Esophagus squamous epithelium (tissue), 5 donors: Measurements from ENCODE around the gene VAV2. TPM values are rescaled to one million over a fixed set of nuclear protein-coding genes. Genes with fewer than 3 reads are reported as not detected.

Experiments
- DNase-seq: peaks from one replicate; lab custom pipeline; 2025; lab: John Stamatoyannopoulos, UW
- H3K27ac ChIP-seq, 4 donors: fragments of 200-600 bp; sonication (generic); one replicate each; pipeline ENCODE4 v1.5.1; 2016 to 2019; ENCODE audit warnings: mild to moderate bottlenecking in 1 of 4
- H3K27me3 ChIP-seq, 4 donors: fragments of 200-600 bp; sonication (generic); 1 replicate in 3 of 4; 2 replicates in 1 of 4; pipeline versions ENCODE4 v1.5.1 to v1.6.0; 2017 to 2021; ENCODE audit warnings: antibody characterized with exemption in 1 of 4
- H3K36me3 ChIP-seq, 3 donors: fragments of 200-600 bp; sonication (generic); one replicate each; pipeline ENCODE4 v1.5.1; 2016 to 2019
- H3K4me1 ChIP-seq, 3 donors: fragments of 200-600 bp; sonication (generic); one replicate each; pipeline ENCODE4 v1.5.1; 2017 to 2019
- H3K4me3 ChIP-seq, 4 donors: fragments of 200-600 bp; sonication (generic); 1 replicate in 3 of 4; 2 replicates in 1 of 4; pipeline ENCODE4 v1.5.1; 2016 to 2019; ENCODE audit warnings: mild to moderate bottlenecking in 2 of 4, moderate library complexity in 1 of 4
- H3K9me3 ChIP-seq, 3 donors: fragments of 200-600 bp; sonication (generic); one replicate each; pipeline ENCODE4 v1.5.1; 2016 to 2019
- POLR2A ChIP-seq, 4 donors: fragments of 450-650 bp; IDR thresholded peaks; one replicate each; pipeline ENCODE4 v1.6.1; 2017; ENCODE audit warnings: antibody characterized with exemption in 4 of 4, mild to moderate bottlenecking in 4 of 4, moderate library complexity in 3 of 4
- WGBS, 2 donors: methylation state at CpG; one replicate each; pipeline ENCODE4 v1.1.5; 2018; 5-methylcytosine and 5-hydroxymethylcytosine counted together
- intact Hi-C: fragments of 100-400 bp; cut with DNase I; formaldehyde crosslinking; loops from one replicate; pipeline ENCODE4 v1.15.0; 2022
- total RNA-seq, 4 donors: library from RNA; depleted of rRNA; stranded (reverse); fragments of >200 nt; gene quantifications; one replicate each; pipeline ENCODE4 v1.1.0, GENCODE V29; 2016
- TF ChIP-seq, protein P1 (sequence below), 6 experiments: fragments of 450-650 bp in 4 of 6; fragments of 200-600 bp in 2 of 6; sonication (generic) in 2 of 6; IDR thresholded peaks; one replicate each; pipeline ENCODE4 v1.5.1; 2016 to 2019; ENCODE audit warnings: antibody characterized with exemption in 6 of 6, mild to moderate bottlenecking in 4 of 6, moderate library complexity in 4 of 6
- donor health status: DM: yes; HTN: yes; CAD: no.

VAV2 gene
- total RNA-seq, 4 donors from 2014 or later = 3.8 to 7.6 (median 5.7) TPM

DNA sequence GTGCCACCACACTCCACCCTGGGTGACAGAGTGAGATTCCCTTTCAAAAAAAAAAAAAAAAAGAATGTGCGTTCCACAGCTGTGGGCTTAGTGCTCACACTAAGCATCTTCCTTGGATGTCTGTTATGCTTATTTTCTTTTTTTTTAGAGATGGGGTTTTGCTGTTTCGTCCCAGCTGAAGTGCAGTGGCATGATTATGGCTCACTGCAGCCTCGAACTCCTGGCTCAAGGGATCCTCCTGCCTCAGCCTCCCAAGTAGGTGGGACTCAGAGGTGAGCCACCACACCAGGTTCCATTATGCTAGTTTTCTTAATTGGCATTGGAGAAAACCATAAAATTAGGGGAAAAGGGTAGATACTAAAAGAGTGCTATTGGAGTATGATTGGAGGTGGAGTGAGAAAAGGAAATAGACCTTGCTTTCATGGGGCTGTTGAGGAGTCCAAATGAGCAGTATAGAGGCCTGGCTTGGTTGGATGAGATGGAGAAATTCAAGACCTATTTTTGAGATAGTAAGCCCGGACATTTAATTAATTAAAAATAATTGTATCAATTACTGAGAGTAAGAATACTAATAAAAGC is 32.2 kb upstream of the VAV2 start:
- Histone ChIP-seq H3K4me3 (peak overlapping the region in 3 of 4 donors; percentile 63 to 92 (median 89)), H3K4me1 (peaks cover 6 to 21% (median 11%) of the 10 kb centered on the region in 3 donors), H3K27ac (peak overlapping the region in 3 of 4 donors; percentile 51 to 84 (median 52)), H3K9me3 (no peaks in the 10 kb centered on the region), H3K27me3 (no peaks in the 10 kb centered on the region), H3K36me3 (peaks cover 0 to 22% (median 0%) of the 10 kb centered on the region in 3 donors)
- no peak for TF ChIP-seq POLR2A (IDR thresholded peaks at IDR 0.05)
- TF ChIP-seq, protein P1, sequence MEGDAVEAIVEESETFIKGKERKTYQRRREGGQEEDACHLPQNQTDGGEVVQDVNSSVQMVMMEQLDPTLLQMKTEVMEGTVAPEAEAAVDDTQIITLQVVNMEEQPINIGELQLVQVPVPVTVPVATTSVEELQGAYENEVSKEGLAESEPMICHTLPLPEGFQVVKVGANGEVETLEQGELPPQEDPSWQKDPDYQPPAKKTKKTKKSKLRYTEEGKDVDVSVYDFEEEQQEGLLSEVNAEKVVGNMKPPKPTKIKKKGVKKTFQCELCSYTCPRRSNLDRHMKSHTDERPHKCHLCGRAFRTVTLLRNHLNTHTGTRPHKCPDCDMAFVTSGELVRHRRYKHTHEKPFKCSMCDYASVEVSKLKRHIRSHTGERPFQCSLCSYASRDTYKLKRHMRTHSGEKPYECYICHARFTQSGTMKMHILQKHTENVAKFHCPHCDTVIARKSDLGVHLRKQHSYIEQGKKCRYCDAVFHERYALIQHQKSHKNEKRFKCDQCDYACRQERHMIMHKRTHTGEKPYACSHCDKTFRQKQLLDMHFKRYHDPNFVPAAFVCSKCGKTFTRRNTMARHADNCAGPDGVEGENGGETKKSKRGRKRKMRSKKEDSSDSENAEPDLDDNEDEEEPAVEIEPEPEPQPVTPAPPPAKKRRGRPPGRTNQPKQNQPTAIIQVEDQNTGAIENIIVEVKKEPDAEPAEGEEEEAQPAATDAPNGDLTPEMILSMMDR (IDR thresholded peaks at IDR 0.05) = no peak
- no peak for DNase-seq
- intact Hi-C loops = no loop called here
- WGBS, 2 donors = 56 to 70% methylated on average over 3 to 4 of the region's 4 CpGs

DNA sequence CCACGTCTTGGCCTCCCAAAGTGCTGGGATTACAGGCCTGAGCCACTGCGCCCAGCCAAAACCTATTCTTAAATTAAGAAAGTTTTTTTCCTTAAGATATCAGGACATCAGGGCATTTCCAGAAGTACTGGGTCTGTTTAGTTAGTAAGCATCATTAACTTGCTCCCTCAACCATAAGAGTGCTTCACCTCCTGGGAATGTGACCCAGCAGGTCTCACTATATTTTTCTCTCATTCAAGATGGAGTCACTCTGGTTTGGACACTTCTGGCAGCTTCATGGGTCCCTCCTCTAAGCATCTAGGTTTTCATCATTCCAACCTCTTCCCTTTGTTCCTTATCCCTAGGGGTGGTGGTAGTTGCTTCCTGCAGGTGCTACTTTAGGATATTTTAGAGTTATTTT is 22.8 kb upstream of the VAV2 start:
- intact Hi-C loops = no loop called here
- no peak for TF ChIP-seq POLR2A (IDR thresholded peaks at IDR 0.05)
- TF ChIP-seq, protein P1 (IDR thresholded peaks at IDR 0.05) = no peak
- H3K9me3 ChIP-seq = no peaks in the 10 kb centered on the region
- H3K27ac ChIP-seq = no peak overlapping the region
- no peaks in the 10 kb centered on the region for H3K36me3 ChIP-seq
- 85 to 90% methylated on average over 2 of the region's 2 CpGs for WGBS, 2 donors
- no peak for DNase-seq
- no peaks in the 10 kb centered on the region for H3K27me3 ChIP-seq
- H3K4me1 ChIP-seq = no peaks in the 10 kb centered on the region
- no peak overlapping the region for H3K4me3 ChIP-seq

DNA sequence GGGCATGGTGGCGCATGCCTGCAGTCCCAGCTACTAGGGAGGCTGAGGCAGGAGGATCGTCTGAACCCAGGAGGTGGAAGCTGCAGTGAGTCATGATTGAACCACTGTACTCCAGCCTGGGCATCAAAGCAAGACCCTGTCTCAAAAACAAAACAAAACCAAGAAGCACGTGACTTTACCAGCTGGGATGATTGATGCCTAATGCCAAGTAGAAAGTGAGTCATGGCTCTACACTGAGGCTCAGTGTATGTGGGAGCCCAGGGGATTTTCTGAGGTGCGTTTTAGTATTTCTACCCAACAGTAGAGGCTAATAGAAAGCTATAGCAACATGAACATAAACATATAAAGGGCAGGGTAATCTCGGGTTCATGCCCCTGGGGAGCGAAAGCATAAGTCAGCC is 19.3 kb upstream of the VAV2 start:
- Histone ChIP-seq H3K9me3 (no peaks in the 10 kb centered on the region), H3K4me1 (no peaks in the 10 kb centered on the region), H3K27ac (no peak overlapping the region), H3K36me3 (no peaks in the 10 kb centered on the region), H3K4me3 (no peak overlapping the region), H3K27me3 (peaks cover 0 to 22% (median 0%) of the 10 kb centered on the region in 4 donors)
- 62 to 77% methylated on average over 6 of the region's 6 CpGs for WGBS, 2 donors
- intact Hi-C loops = no loop called here
- no peak for DNase-seq
- no peak for TF ChIP-seq POLR2A (IDR thresholded peaks at IDR 0.05)
- TF ChIP-seq, protein P1 (IDR thresholded peaks at IDR 0.05) = no peak

DNA sequence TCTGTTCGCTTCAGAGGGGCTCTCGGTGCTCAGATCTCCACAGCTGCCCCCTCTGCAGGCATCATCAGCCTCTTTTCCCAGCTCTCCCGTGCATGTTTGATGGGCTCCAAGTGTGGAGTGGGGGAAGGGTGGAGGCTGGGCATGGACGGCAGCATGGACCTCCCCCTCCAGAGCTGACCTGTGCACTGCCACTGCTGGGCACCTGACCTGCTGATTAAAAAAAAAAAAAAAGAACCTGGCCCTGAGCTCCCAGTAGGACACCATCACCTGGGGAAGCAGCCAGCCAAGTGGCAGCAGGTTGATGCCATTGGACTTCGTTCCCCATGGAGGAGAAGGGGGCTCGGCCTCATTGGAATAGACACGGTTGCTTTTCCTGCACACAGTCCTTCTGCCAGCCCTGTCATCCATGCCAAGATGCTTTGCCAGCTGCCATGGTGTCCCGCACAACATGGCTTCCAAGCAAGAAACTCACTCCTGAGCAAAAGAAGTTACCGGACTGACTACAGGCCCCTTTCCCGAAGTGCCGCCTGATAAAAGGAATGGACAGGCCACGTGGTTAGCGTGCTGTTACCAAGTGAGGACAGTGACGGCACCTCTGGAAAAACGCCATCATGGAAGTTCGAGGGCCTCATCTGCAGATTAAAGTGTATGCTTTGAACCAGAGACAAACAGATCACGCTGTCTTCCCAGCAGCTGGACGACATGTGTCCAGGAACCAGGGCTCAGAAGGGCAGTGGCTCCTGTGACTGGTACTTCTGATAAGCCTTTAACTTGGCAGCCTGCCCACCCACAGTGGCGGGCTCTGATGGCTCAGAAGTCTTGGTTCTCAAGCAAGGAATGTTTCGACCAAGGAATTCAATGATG is 18.4 kb upstream of the VAV2 start:
- Histone ChIP-seq H3K36me3 (no peaks in the 10 kb centered on the region), H3K27ac (no peak overlapping the region), H3K9me3 (no peaks in the 10 kb centered on the region), H3K4me1 (no peaks in the 10 kb centered on the region), H3K4me3 (no peak overlapping the region), H3K27me3 (peaks cover 0 to 22% (median 0%) of the 10 kb centered on the region in 4 donors)
- TF ChIP-seq, protein P1 (IDR thresholded peaks at IDR 0.05) = no peak
- TF ChIP-seq POLR2A (IDR thresholded peaks at IDR 0.05) = no peak
- intact Hi-C loops = no loop called here
- 72 to 81% methylated on average over 5 to 13 of the region's 20 CpGs for WGBS, 2 donors
- DNase-seq = no peak

DNA sequence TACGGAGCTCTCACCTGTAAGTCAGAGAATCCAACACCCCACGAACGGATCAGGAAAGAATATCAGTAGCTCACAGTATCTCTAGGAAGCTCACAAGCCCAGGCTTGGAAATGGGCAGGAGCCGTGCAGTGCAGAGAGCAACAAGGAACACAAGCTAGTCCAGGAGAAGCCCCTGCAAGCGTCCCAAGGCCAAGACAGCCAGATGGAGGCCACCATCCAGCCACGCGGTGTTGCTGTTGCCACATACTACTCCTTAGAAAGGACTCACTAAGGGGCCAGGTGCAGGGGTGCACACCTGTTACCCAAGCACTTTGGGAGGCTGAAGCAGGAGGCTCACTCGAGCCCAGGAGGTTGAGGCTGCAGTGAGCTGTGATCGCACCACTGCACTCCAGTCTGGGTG is 15.4 kb upstream of the VAV2 start:
- intact Hi-C loops = no loop called here
- no peaks in the 10 kb centered on the region for H3K4me1 ChIP-seq
- no peaks in the 10 kb centered on the region for H3K9me3 ChIP-seq
- DNase-seq = no peak
- H3K27ac ChIP-seq = no peak overlapping the region
- H3K4me3 ChIP-seq = no peak overlapping the region
- WGBS, 2 donors = 80 to 82% methylated on average over 8 to 9 of the region's 9 CpGs
- peaks cover 0 to 22% (median 0%) of the 10 kb centered on the region in 4 donors for H3K27me3 ChIP-seq
- no peaks in the 10 kb centered on the region for H3K36me3 ChIP-seq
- TF ChIP-seq POLR2A (IDR thresholded peaks at IDR 0.05) = no peak
- TF ChIP-seq, protein P1 (IDR thresholded peaks at IDR 0.05) = no peak
